Smooth muscle cell of trachea (primary cell): ENCODE data around the gene SH2D3A. TPM values are rescaled to one million over a fixed set of nuclear protein-coding genes. Genes with fewer than 3 reads are reported as not detected.

Experiments
- total RNA-seq: library from RNA; depleted of rRNA; stranded (reverse); fragments of >200 nt; gene quantifications from 2 replicates; pipeline ENCODE4 v1.2.1, GENCODE V29; 2014

Gene SH2D3A
- total RNA-seq, result 0.15 TPM in 1 of 2 replicates, not detected in the other

GRCh38 chr19:6767357-6768235 lies at the start of gene SH2D3A:
TSS of gene SH2D3A (minus strand) at chr19:6767435. CDS start at chr19:6763748, 3,687 bp downstream.

GRCh38 chr19:6772028-6772865 lies 5.0 kb upstream of the SH2D3A start, which contains the start of gene VAV1:
TSS of gene VAV1 (plus strand) at chr19:6772708. CDS start at chr19:6772808, 100 bp downstream.

GRCh38 chr19:6739390-6739882 lies 27.8 kb downstream of the SH2D3A start, which contains the start of gene TRIP10:
TSS of gene TRIP10 (plus strand) at chr19:6739680. CDS start at chr19:6739762, 82 bp downstream.

GRCh38 chr19:6737284-6737872 lies 29.9 kb downstream of the SH2D3A start, which contains the start of gene GPR108:
TSS of gene GPR108 (minus strand) at chr19:6737580. CDS start at chr19:6737576, 4 bp downstream.

DNA sequence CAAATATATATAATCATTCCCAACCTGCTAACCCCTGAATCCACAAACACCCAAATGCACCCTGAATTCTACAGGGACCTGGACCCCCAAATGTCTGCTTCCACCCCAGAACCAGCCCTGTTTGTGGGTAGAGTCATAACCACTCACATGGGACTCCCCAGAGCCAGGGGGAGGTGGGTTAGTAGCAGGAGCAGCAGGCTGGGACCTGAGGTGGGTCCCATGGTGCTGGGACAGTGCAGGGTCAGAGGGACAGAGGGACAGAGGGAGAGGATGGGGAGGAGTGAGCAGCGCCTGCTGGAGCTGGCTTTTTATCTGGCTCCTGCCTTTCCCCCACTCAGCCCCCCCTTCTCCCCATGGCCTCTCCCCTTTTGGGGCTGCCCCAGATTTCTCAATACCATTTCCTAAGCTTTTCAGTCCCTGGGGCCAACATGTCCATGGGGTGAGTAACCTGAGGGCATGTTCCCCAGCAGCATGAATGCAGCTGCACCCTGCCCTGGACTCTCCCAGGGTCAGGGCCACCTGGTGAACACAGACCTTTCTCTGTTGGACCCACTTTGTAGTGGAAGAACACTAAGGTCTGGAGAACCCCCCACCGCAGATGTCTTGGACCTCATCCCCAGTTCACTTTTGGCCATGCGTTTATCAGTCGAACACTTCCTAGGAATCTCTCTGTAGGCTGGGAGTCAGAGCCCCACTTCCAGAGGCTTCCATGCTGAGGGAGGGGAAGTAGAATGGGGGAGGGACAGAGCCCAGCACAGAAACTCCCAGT lies 46.7 kb downstream of the SH2D3A start, which contains the start of gene C3:
TSS of gene C3 (minus strand) at position 282 of the 769 bp plus-strand sequence. CDS start at position 221, 61 bp downstream.

Other genes starting within 250 kb of the SH2D3A start
- under 0.01 and 1.3 TPM in 2 replicates for gene TNFSF9, start 236.4 kb downstream of the SH2D3A start, total RNA-seq
- gene CD70, start 176.3 kb downstream of the SH2D3A start, total RNA-seq, result not detected in 2 replicates
- 0.17 TPM in 1 of 2 replicates, not detected in the other for gene TNFSF14, start 97.3 kb downstream of the SH2D3A start, total RNA-seq
- gene C3, start 46.8 kb downstream of the SH2D3A start, total RNA-seq, result 3.1 and 42.7 TPM in 2 replicates
- gene GPR108, start 29.9 kb downstream of the SH2D3A start, total RNA-seq, result 44.1 and 55.1 TPM in 2 replicates
- gene TRIP10, start 27.8 kb downstream of the SH2D3A start, total RNA-seq, result 35.8 and 57.6 TPM in 2 replicates
- gene VAV1, start 5.3 kb upstream of the SH2D3A start, total RNA-seq, result not detected in 2 replicates
- 0.17 TPM in 1 of 2 replicates, not detected in the other for gene ADGRE1, start 120.1 kb upstream of the SH2D3A start, total RNA-seq